Kidney (tissue), 14 donors: Measurements from ENCODE around the gene SYT1. TPM values are rescaled to one million over a fixed set of nuclear protein-coding genes. Genes with fewer than 3 reads are reported as not detected.
A peak's percentile ranks its signal among the peaks of the same experiment; 100 is the strongest.

Experiments
- DNase-seq, 5 donors: peaks; one replicate each; pipeline ENCODE4 v3.0.0-alpha.2; 2013 to 2020
- FAIRE-seq: peaks from 2 replicates; lab custom pipeline; 2012; peaks lifted over from hg19 to GRCh38; lab: Jason Lieb, UNC
- H3K27ac ChIP-seq, 2 donors: one replicate each; pipeline ENCODE4 v1.7.0; 2013; ENCODE audit warnings: low read depth in 2 of 2, low read length in 2 of 2, inconsistent platforms in 1 of 2
- H3K27me3 ChIP-seq: one replicate; pipeline ENCODE4 v1.7.1; 2013; ENCODE audit warnings: low read length, inconsistent platforms; ENCODE audit not compliant: control insufficient read depth, insufficient read depth
- H3K36me3 ChIP-seq, 3 donors: one replicate each; pipeline versions ENCODE4 v1.7.0 to v1.7.1; 2013; ENCODE audit warnings: low read length in 3 of 3, control low read depth in 1 of 3, inconsistent platforms in 1 of 3; ENCODE audit not compliant: insufficient read depth in 3 of 3, control insufficient read depth in 2 of 3
- H3K4me1 ChIP-seq, 3 donors: one replicate each; pipeline versions ENCODE4 v1.7.0 to v1.7.1; 2013; ENCODE audit warnings: low read length in 3 of 3, inconsistent platforms in 1 of 3, low read depth in 1 of 3; ENCODE audit not compliant: control insufficient read depth in 2 of 3, insufficient read depth in 2 of 3
- H3K4me3 ChIP-seq, 3 donors: one replicate each; pipeline versions ENCODE4 v1.7.0 to v1.8.1; 2013; ENCODE audit warnings: low read length in 3 of 3, control low read depth in 1 of 3, inconsistent platforms in 1 of 3
- H3K9ac ChIP-seq, 3 donors: one replicate each; pipeline versions ENCODE4 v1.7.0 to v1.7.1; 2013; ENCODE audit warnings: low read length in 3 of 3, control low read depth in 1 of 3, inconsistent platforms in 1 of 3
- H3K9me3 ChIP-seq, 3 donors: one replicate each; pipeline versions ENCODE4 v1.7.0 to v1.7.1; 2013; ENCODE audit warnings: low read length in 3 of 3, control low read depth in 1 of 3, inconsistent platforms in 1 of 3; ENCODE audit not compliant: control insufficient read depth in 2 of 3, insufficient read depth in 1 of 3
- CTCF ChIP-seq: IDR thresholded peaks from 3 replicates; pipeline ENCODE4 v1.5.1; 2012; ENCODE audit warnings: mild to moderate bottlenecking, moderate library complexity, borderline replicate concordance; ENCODE audit not compliant: insufficient read depth; ENCODE audit errors: extremely low read depth
- intact Hi-C: fragments of 100-400 bp; cut with DNase I; formaldehyde crosslinking; loops from one replicate; pipeline ENCODE4 v1.11.1; 2022
- polyA plus RNA-seq: library from polyadenylated mRNA; stranded (reverse); fragments of 350-450 nt; fragmentation: Illumina TruSeq; extraction: RNeasy Lipid Tissue Mini Kit (QIAGEN cat#74804); gene quantifications from one replicate; pipeline ENCODE4 v1.2.3, GENCODE V29; 2014; ENCODE audit warnings: low read depth, low replicate concordance; ENCODE audit not compliant: insufficient read depth
- total RNA-seq: library from RNA; stranded (reverse); fragmentation: NEBNext Ultra II Directional; extraction: Animal tissue kit (Norgen Biotek cat#: 25700); gene quantifications from one replicate; pipeline ENCODE4 v1.2.1, GENCODE V29; 2021
- donor health status: control.
- donor health status: control.
- donor health status: control.
- donor health status: control.
- donor health status: control.
- donor health status: DM: yes; HTN: yes; CAD: no.
- donor health status: Normal renal cell carcinoma (clear cell type).

Gene SYT1
- total and polyA plus RNA-seq, 2 donors from 2014 or later, result 0.69 to 1.2 TPM

DNA sequence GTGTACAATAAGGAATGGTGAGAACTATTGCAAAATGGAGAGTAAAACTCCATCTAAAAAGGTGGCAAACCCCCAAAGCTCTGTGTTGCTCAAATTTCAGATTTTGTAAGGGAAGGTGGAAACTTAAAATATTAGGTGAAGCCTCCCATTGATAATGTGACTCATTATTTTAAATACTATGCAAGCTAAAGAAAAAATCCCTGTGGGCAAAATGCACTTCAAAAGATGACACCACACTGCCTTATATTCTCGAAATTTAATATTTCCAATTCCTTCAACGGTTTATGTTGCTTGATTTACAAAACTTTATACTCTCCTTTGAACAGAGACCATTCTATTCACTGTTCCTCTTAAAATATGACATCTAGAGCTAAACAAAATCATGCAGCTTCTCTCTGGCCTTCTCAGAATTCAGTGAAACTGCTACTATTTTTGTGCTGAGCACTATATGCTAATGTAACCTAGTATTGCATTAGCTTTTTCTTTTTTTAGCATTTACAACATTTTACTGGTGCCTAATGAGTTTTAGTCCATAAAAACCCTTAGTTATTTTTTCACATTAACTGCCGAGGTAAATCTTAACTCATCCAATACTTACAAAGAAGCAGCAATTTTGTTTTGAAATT is 297.7 kb downstream of the SYT1 start:
- FAIRE-seq (no peak), DNase-seq (no peak)
- no peaks in the 10 kb centered on the region for H3K4me1 ChIP-seq
- no peak overlapping the region for H3K9ac ChIP-seq
- H3K27ac ChIP-seq, result no peak overlapping the region
- TF ChIP-seq CTCF, result no peak
- no peak overlapping the region for H3K4me3 ChIP-seq
- no peaks in the 10 kb centered on the region for H3K27me3 ChIP-seq
- no peaks in the 10 kb centered on the region for H3K9me3 ChIP-seq
- intact Hi-C loops, result no loop called here
- no peaks in the 10 kb centered on the region for H3K36me3 ChIP-seq

DNA sequence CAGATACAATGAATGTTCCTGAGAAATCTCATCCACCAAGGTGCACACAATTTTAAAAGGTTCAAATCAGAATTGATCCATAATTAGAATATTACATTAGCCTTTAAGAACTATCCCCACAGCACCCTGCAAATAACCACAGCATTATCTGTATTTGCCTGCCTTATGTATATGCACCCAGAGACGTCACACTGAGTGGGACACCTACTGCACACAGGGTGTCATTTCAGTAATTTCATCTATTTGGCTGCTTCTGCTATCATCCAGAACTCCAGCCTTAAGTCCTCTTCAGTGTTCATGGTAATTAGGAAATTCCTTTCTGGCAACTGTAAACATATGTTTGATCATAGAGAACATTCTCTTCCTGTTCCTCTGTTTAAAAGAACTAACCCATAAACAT is 298.4 kb downstream of the SYT1 start:
- no peak overlapping the region for H3K27ac ChIP-seq
- no peak overlapping the region for H3K9ac ChIP-seq
- DNase-seq (peak in 1 of 5 donors; percentile 19), FAIRE-seq (no peak)
- intact Hi-C loops, result no loop called here
- H3K4me3 ChIP-seq, result no peak overlapping the region
- H3K27me3 ChIP-seq, result no peaks in the 10 kb centered on the region
- no peaks in the 10 kb centered on the region for H3K9me3 ChIP-seq
- H3K4me1 ChIP-seq, result no peaks in the 10 kb centered on the region
- no peaks in the 10 kb centered on the region for H3K36me3 ChIP-seq
- TF ChIP-seq CTCF, result no peak

- FAIRE-seq (no peak), DNase-seq (no peak)
- Histone ChIP-seq H3K27me3 (no peaks in the 10 kb centered on the region), H3K36me3 (no peaks in the 10 kb centered on the region), H3K9ac (no peak overlapping the region), H3K27ac (no peak overlapping the region), H3K4me3 (no peak overlapping the region), H3K4me1 (no peaks in the 10 kb centered on the region), H3K9me3 (no peaks in the 10 kb centered on the region)
- intact Hi-C loops, result no loop called here
- no peak for TF ChIP-seq CTCF
These were observed 300.3 kb downstream of the SYT1 start for GRCh38 chr12:79164890-79165289.

GRCh38 chr12:79168687-79169086 is 304.1 kb downstream of the SYT1 start:
- Histone ChIP-seq H3K9ac (no peak overlapping the region), H3K4me3 (no peak overlapping the region), H3K4me1 (no peaks in the 10 kb centered on the region), H3K36me3 (no peaks in the 10 kb centered on the region), H3K9me3 (no peaks in the 10 kb centered on the region), H3K27me3 (no peaks in the 10 kb centered on the region), H3K27ac (no peak overlapping the region)
- FAIRE-seq, result no peak
- TF ChIP-seq CTCF, result no peak
- no peak for DNase-seq
- intact Hi-C loops, result no loop called here
